T-helper 9 cell (primary cell): ENCODE measurements around the gene GMPPA.
A peak's percentile ranks its signal among the peaks of the same experiment; 100 is the strongest.

Experiments
- DNase-seq: peaks from one replicate; pipeline ENCODE4 v3.0.0-alpha.2; 2020

The GMPPA gene

DNA sequence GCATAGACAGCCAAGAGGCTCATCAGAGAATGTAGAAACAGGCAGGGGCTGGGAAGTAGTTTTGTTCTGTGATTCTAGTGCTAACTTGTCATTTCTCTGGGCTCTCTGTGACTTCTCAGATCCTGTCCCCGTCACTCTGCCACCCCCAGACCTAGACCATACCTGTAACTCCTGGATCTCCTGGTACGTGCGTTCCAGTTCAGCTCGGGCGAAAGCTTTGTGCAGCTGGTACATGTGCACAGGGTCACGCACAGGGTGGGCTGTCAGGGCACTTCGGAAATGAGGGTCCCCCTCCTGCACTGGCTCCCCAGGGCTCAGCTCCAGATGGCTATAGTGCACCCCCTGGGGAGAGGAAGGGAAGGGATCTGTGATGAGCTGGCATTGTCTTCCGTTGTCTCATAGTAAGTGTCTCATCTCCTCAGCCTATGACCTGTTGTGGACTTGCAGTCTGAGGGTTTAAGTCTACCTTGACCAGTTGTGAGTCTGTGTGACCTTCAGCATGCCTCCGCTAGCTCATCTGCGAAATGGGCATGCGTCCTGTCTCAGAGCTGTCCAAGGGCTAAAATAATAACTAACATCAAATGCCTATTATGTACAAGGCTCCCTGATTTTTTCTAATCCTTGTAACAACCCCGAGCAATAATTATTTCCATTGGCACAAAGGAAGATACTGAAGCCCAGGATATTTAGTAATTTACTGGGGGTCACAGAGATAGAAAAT lies 42.3 kb downstream of the GMPPA start:
- no peak for DNase-seq

DNA sequence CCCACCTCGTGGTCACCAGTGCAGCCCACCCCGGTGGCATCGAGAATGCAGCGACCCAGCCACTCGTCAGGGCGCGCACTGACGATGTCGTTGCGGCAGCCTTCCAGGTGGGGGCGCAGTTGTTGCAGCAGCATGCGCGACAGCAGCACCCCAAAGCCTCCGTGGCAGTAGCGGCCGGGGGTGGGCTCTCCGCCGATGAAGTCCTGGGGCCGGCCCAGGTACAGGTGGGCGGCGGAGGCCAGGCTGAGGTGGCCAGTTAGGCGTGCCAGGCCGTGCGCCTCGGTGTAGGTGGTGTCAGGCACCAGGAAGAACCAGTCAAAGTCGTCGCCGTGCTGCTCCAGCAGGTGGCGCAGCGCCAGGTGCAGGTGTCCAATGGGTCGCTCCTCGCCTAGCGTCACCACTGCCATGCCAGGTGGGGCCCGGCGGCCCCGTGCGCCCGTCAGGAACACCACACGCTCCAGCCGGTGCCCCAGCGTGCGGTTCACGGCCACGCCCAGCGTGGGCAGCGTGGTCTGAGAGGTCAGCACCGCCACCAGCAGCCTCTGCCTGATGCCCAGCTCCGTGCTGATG lies 43.0 kb downstream of the GMPPA start:
- DNase-seq, result peak; percentile 84

DNA sequence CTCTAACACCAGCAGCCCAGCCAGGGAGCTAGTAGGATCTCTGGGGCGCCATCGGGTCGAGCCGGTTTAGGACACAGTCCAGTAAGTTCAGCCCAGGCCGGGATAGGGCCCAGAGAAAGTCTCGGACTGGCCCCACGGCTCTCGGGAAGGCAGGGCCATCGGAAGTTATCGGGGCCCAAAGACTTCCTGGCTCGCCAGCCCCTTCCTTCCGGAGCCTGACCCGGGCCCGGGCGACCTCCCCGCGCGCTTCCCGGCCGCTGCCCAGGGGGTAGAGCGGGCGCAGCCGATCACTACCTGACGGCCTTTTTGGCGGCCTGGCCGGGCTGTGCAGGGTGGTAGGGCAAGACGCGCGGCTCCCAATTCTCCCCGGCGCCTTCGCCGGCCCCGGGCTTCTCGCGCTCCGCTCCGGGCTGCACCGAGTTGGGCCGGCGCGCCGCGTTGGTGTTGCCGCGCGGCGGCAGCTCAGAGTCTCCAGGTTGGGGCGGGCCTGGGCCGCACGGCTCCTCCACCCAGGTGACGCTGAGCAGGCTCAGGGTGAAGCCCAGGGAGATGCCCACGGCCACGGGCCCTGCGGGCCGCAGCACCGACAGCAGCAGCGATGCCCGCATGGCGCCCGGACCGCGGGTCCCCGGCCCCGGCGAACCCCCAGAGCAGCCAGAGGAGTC lies 44.4 kb downstream of the GMPPA start:
- no peak for DNase-seq

DNA sequence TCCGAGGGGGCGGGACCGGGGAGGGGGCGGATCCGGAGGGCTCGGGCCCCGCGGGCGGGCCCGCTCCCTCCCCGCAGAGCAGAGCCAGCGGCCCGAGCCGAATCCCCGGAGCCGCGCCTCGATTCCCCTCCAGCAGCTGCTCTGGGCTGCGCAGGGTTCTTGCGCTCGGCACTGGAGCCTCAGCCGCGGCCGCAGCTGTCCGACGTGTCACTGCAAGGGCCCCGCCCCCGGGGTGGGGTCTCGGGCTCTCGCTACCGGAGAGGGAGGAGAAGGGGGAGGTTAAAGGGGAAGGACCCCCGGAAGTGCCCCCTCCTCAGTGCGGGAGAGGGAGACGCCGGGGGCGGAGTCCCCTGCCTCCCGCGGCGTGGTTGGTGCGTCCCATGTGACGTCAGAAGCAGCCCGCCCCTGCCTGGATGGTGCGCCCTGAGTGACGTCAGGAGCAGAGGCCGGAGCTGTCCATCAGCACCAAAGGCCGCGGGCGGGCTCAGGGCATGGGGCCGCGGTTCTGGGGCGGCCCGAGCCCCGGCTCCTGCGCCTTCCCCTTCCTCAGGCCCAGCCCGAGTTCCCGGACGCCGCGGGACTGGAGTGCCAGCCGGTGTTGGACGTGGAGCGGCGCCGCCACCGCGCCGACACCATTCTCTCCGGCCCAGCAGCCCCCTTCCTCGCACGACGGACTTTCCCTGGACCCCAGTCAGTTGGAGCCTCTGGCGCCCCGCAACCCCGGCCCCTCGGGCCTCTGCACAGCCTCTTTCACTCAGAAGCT lies 45.1 kb downstream of the GMPPA start, which contains the start of the genes CHPF and TMEM198:
TSS of gene CHPF (minus strand) at position 214 of the 763 bp plus-strand sequence. CDS start 271 bp downstream, outside the sequence.
TSS of gene TMEM198 (plus strand) at position 433 of the 763 bp plus-strand sequence. CDS start 700 bp downstream, outside the sequence.
- DNase-seq, result peak; percentile 84

DNA sequence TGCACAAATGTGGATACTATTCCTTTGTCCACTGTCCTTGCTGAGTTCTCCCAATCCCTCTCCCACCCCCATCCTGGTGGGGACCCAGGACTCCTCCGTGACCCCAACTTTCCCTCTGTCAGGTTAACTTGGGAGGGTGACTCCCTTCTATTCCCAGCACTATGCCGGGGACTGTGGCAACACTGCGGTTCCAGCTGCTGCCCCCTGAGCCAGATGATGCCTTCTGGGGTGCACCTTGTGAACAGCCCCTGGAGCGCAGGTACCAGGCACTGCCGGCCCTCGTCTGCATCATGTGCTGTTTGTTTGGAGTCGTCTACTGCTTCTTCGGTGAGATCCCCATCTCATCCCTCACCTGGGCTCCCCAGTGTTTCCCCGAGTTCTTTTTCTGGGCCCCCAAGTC lies 45.9 kb downstream of the GMPPA start:
- DNase-seq, result no peak

DNA sequence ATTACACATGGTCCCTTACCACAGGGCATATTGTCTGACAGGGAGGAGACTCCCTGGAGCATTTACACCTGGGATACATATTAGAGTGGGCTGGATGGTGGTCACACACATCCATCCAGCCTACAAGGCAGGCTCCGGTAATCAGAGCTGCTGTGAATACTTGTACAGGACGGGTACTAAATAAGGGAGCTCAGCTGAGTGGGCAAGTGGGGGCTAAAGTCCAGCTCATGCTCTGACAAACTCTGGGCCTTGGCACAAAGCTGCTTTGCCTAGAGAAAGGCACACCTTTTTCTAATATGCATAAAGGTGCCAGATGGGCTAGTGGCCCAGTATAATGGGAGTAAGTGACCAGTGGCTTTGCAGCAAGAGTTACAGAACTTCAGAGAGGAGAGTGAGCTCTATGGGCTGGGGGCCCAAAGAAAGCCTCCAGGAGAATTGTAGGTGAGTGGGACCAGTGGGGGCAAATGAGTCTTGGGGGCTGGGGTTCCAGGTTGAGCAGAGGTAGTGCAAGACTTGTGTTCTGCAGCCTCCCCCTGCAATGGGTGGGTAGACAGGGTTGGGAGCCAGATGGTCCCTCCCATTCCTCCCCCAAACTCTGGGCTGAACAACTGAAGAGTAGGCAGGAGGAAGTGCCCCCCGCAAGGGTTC lies 46.7 kb downstream of the GMPPA start:
- DNase-seq, result no peak

DNA sequence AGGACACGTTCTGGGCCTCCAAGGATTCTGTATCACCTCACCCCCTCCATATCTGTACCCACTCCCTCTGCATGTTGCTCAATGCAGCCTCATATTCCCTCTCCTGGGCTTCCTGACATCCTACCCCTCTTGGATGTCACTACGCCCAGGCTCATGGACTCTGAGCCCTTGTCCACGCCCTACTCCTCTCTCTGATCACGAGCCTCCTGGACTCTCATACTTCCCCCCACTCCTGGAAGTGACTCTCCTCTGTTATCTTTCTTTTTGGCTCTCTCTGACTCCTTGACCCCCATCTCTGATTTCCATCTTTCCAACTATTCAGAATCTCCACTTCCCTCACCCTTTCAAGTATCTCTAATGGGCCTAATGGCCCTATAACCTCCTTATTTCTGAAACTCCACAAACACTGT lies 47.3 kb downstream of the GMPPA start:
- no peak for DNase-seq

DNA sequence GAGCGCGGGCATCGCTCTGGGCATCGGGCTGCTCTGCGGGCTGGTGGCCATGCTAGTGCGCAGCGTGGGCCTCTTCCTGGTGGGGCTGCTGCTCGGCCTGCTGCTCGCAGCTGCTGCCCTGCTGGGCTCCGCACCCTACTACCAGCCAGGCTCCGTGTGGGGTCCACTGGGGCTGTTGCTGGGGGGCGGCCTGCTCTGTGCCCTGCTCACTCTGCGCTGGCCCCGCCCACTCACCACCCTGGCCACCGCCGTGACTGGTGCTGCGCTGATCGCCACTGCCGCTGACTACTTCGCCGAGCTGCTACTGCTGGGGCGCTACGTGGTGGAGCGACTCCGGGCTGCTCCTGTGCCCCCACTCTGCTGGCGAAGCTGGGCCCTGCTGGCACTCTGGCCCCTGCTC lies 48.9 kb downstream of the GMPPA start:
- DNase-seq, result no peak

DNA sequence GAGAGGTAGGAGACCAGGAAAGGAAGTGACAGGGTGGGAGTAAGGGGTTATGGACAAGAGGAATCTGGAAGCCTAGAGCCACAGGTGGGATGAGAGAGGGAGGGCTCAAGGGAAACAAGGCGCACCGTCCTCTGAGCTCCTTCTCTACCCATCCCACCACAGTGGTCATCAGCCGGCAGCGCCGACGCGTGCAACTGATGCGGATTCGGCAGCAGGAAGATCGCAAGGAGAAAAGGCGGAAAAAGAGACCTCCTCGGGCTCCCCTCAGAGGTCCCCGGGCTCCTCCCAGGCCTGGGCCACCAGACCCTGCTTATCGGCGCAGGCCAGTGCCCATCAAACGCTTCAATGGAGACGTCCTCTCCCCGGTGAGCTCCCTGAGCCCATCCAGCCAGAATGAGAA lies 50.3 kb downstream of the GMPPA start:
- DNase-seq, result no peak

DNA sequence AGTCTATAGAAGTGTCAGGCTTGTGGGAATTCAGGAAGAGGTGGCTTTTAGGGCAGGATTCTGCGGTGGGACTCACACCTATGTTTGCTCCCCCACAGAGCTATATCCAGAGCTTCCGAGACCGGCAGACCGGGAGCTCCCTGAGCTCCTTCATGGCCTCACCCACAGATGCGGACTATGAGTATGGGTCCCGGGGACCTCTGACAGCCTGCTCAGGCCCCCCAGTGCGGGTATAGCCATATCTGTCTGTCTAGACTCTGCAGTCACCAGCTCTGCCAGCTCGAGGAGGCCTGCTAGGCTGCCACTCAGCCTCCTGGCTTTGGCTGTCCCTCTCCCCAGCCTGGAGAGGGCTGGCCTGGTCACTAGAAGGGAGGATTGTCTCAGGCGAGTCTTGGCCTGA lies 50.9 kb downstream of the GMPPA start:
- DNase-seq, result no peak

DNA sequence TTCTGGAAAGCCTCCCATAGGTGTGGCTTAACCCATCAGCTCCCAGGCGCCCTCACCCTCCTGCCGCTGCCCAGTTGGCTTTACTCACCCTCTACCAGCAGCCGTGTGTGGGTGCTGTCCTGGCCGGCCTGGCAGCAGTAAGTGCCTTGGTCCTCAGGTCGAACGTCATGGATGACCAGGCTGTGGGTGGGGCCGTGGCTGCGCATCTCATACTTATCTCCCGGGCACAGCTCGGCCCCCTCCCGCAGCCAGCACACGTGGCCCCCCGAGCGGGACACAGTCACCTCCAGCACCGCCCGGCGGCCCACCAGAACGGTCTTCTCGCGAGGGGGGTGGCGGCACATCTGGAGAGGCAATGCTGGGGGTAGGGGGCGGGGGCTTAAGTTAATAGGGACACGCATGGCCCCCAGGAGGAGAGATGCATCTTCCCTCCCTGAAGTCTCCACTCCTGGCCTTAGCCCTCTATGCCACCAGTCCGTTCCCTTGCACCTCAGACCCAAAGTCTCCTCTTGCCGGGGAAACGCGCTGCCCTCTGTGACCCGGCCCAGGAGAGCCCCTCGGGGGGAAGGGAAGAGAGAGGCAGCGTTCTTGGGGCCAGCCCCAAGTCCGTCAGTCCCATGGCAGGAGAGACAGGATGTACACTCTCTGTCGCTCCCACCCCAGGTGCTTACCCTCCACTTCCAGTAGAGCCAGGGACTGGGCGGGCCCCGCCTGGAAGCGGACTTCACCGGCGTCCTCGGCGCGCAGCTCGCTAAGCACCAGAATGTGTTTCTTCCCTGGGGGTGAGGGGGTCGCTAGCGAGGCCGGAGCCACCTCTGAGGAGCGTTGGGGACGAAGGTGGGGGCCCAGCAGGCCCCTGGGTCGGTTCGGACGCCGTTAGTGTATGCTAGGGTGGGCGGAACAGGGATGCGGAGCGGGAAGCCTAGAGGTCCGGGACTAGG lies 53.0 kb downstream of the GMPPA start:
- no peak for DNase-seq

DNA sequence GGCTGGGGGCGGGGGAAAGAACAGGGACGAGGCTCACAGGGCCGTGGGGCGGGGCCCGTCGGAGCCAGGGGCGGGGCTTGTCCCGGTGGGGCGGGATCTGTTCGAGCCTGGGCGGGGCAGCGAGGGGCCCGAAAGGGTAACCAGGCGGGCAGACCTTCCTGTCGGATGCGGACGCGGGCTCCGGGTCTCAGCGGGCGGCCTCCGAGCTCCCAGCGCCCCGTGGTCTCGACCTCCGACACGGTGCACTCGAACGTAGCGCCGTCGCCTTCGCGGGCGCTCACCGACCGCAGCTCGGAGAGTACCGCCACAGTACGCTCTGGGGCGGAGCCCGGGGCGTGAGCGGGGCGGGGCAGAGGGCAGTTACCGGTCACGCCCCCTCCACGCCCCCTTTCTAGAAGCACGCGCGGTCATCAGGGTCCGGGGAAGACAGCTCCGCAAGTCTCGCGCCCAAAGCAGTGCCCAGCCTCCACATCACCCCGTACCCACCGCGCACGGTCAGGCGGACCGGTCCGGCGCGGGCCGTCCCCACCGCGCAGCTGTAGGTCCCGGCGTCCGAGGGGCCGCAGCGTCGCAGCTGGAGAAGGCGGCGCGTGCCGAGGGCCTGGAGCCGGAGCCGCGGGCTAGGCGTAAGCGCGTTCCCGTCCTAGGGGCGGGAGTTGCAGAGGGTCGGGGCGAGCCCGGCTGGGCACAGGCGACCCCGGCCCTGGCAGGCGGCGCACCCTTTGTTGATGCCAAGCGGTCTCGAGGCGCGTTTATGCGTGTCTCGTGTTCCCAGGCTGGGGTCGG lies 53.9 kb downstream of the GMPPA start:
- peak; percentile 71 for DNase-seq

DNA sequence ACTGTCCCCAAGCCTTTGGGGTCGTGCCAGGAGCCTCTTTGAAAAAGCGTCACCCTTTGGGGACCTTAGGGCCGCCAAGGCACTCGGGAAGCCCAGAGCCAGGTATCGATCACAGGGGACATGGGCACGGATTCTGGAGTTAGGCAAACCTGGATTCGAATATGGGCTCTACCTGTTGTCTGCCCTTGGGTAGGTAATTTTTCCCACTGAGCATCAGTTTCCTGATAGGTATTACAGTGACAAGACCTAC lies 54.4 kb downstream of the GMPPA start:
- DNase-seq, result no peak

DNA sequence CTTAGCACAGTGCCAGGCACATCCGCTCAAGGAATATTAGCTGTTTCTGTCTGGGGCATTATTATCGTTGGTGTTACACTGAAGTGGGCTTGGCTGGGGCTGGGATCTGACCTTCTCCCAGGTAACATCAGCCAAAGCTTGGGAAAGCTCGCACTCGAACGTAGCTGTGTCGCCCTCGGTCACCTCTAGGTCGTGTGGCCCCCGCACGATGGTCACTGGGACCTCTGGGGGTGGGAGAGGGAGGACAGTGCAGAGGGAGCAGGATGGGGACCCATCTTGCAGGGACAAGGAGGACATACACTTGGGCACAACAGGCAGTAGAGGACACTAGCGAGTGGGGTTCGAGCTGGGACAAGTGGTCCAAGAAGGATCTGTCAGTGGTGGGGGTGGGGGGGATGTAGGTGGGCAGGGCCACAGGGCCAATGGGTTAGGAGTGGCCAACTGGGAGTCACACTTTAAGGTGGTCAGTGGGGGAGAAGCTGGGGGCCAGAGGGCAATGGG lies 54.8 kb downstream of the GMPPA start:
- DNase-seq, result no peak

DNA sequence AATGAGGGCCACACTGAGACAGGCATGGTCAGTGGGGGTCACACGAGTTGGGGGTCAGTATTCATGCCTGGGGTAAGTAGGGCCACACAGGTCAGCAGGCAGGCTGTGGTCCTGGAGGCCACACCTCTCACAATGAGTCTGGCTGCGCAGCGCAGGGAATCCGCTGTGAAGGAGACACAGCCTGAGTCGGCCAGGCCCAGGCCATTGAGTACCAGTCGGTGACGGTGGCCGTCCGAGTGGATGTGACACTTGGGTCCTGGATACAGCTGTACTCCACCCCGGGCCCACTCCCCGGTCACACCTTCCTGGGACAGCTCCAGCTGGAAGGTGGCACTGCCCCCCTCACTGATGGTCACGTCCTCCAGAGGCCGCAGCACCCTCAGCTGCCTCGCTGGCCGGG lies 55.7 kb downstream of the GMPPA start:
- DNase-seq, result no peak

DNA sequence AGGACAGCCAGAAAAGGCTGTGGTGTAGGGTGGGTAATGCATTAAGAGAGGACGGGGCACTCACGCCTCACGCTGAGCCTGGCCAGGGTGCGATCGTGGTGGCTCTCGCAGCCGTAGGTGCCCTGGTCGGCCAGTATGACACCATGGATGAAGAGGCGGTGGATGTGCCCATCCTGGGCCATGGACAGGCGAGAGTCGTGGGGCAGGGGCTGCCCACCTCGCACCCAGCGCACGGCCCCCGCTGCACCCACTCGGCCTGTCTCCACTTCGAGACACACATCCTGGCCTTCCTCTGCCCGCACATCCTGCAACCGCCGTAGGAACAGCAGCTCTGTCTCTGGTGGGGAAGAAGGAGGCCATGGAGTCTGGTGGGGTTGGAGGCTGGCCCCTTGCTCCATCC lies 57.3 kb downstream of the GMPPA start:
- DNase-seq, result no peak

DNA sequence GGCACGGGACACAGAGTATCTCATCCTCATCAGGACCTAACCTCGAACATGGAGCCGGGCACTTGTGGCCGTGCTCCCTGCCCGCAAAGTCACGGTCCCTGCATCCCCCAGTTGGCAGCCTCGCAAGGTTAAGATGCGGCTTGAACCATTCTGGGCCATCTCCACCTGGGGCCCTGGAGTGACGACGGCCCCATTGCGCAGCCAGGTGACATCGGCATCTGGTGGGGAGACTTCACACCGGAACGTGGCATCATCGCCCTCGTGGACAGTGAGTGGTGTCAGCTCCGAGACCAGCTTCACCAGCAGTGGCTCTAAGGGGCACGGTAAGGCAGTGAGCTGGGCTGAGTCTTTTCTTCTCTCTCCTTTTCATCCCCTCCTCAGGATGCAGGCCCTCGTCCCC lies 57.7 kb downstream of the GMPPA start:
- DNase-seq, result no peak
